GM20000 (cell line): ENCODE measurements around the gene ASB3.
"Not testable (repeated sequence)": the region's sequence is repeated elsewhere in the genome, so short reads cannot be mapped to it uniquely, and the experiment has no call there.

Source experiments
- DNase-seq: peaks from one replicate; pipeline ENCODE4 v3.0.0; 2012; ENCODE audit warnings: low spot score
- CTCF ChIP-seq: IDR thresholded peaks from 2 replicates; pipeline ENCODE4 v1.5.1; 2012; ENCODE audit warnings: mild to moderate bottlenecking, control low read depth; ENCODE audit errors: extremely low read depth, missing control alignments

Gene ASB3

GRCh38 chr2:53727921-53728320, 58.8 kb downstream of the ASB3 start:
- TF ChIP-seq CTCF, result no peak
- no peak for DNase-seq

GRCh38 chr2:53725662-53726061, 61.1 kb downstream of the ASB3 start:
- TF ChIP-seq CTCF, result no peak
- no peak for DNase-seq

GRCh38 chr2:53724536-53724935, 62.2 kb downstream of the ASB3 start:
- DNase-seq, result no peak
- TF ChIP-seq CTCF, result no peak

- DNase-seq, result not testable (repeated sequence)
Observed at GRCh38 chr2:53720944-53721343, 65.8 kb downstream of the ASB3 start.

- DNase-seq, result no peak
- TF ChIP-seq CTCF, result no peak
Observed at GRCh38 chr2:53715568-53715967, 71.2 kb downstream of the ASB3 start.

- DNase-seq, result no peak
- no peak for TF ChIP-seq CTCF
Observed at GRCh38 chr2:53711271-53711780, 75.4 kb downstream of the ASB3 start.

GRCh38 chr2:53708988-53709387, 77.8 kb downstream of the ASB3 start:
- no peak for TF ChIP-seq CTCF
- no peak for DNase-seq

- DNase-seq, result no peak
- no peak for TF ChIP-seq CTCF
Observed at GRCh38 chr2:53701221-53701620, 85.5 kb downstream of the ASB3 start.
